Transverse colon (tissue), 4 donors: ENCODE measurements around the gene RNF169. TPM values are rescaled to one million over a fixed set of nuclear protein-coding genes. Genes with fewer than 3 reads are reported as not detected.

ENCODE experiments used
- DNase-seq: peaks from one replicate; pipeline ENCODE4 v3.0.0-alpha.2; 2019
- H3K27ac ChIP-seq, 4 donors: fragments of 200-600 bp; sonication (generic); 2 replicates each; pipeline ENCODE4 v1.5.1; 2016 to 2018; ENCODE audit warnings: inconsistent platforms in 4 of 4
- H3K27me3 ChIP-seq: fragments of 200-600 bp; sonication (generic); 2 replicates; pipeline ENCODE4 v1.5.1; 2017; ENCODE audit warnings: inconsistent platforms
- H3K36me3 ChIP-seq, 4 donors: fragments of 200-600 bp; sonication (generic); 2 replicates each; pipeline ENCODE4 v1.5.1; 2017 to 2019; ENCODE audit warnings: inconsistent platforms in 4 of 4
- H3K4me1 ChIP-seq, 4 donors: fragments of 200-600 bp; sonication (generic); 2 replicates each; pipeline ENCODE4 v1.5.1; 2017 to 2020; ENCODE audit warnings: inconsistent platforms in 4 of 4
- H3K4me3 ChIP-seq, 4 donors: fragments of 200-600 bp; sonication (generic); 1 replicate in 1 of 4; 2 replicates in 3 of 4; pipeline versions ENCODE4 v1.5.1 to v1.6.1; 2017 to 2019; ENCODE audit warnings: inconsistent platforms in 4 of 4
- H3K9me3 ChIP-seq, 2 donors: fragments of 200-600 bp; sonication (generic); 2 replicates each; pipeline ENCODE4 v1.5.1; 2017 to 2019; ENCODE audit warnings: inconsistent platforms in 2 of 2
- CTCF ChIP-seq, 5 experiments: fragments of 200-600 bp in 3 of 5; fragments of 450-650 bp in 2 of 5; sonication (generic) in 3 of 5; IDR thresholded peaks; 1 replicate in 2 of 5; 2 replicates in 3 of 5; pipeline ENCODE4 v1.5.1; 2016 to 2017; ENCODE audit warnings: antibody characterized with exemption in 5 of 5, inconsistent platforms in 3 of 5, mild to moderate bottlenecking in 2 of 5, moderate library complexity in 1 of 5
- EP300 ChIP-seq: sonication (generic); formaldehyde crosslinking; IDR thresholded peaks from one replicate; pipeline ENCODE4 v1.6.1; 2017; ENCODE audit warnings: antibody characterized with exemption, low read depth
- POLR2A ChIP-seq: fragments of 450-650 bp; IDR thresholded peaks from one replicate; pipeline ENCODE4 v1.6.1; 2016; ENCODE audit warnings: antibody characterized with exemption, mild to moderate bottlenecking, moderate library complexity
- POLR2AphosphoS5 ChIP-seq, 3 donors: sonication (generic); formaldehyde crosslinking; IDR thresholded peaks; one replicate each; pipeline ENCODE4 v1.6.1; 2016; ENCODE audit warnings: antibody characterized with exemption in 3 of 3
- WGBS, 2 donors: methylation state at CpG; one replicate each; pipeline ENCODE4 v1.1.5; 2018; ENCODE audit warnings: low coverage in 1 of 2; 5-methylcytosine and 5-hydroxymethylcytosine counted together
- in situ Hi-C, 4 donors: fragments of 200-750 bp; cut with MboI; loops; one replicate each; pipeline versions ENCODE4 v1.15.0 to v1.15.1; 2017; ENCODE audit warnings: low sequenced_read_pairs in 3 of 4, low pct_ligation_motif_present in 1 of 4, low pct_unique_long_range_greater_than_20kb in 1 of 4
- intact Hi-C: fragments of 100-400 bp; cut with DNase I; formaldehyde crosslinking; loops from one replicate; pipeline ENCODE4 v1.15.1; 2023; ENCODE audit warnings: low total_unique reads
- total RNA-seq, 4 donors: library from RNA; depleted of rRNA; stranded (reverse); fragments of >200 nt; gene quantifications; one replicate each; pipeline ENCODE4 v1.1.0, GENCODE V29; 2016

The RNF169 gene
- total RNA-seq, 4 donors from 2014 or later: 15.1 to 22.4 (median 16.6) TPM

- Histone ChIP-seq H3K4me3 (no peak overlapping the region), H3K4me1 (no peaks in the 10 kb centered on the region), H3K9me3 (peaks cover 4 to 5% of the 10 kb centered on the region in 2 donors), H3K36me3 (peaks cover 0 to 57% (median 7%) of the 10 kb centered on the region in 4 donors), H3K27me3 (no peaks in the 10 kb centered on the region), H3K27ac (no peak overlapping the region)
- no peak for TF ChIP-seq POLR2A
- no peak for TF ChIP-seq CTCF (IDR thresholded peaks at IDR 0.05)
- no peak for TF ChIP-seq EP300
- TF ChIP-seq POLR2AphosphoS5 (IDR thresholded peaks at IDR 0.05): no peak
- in situ Hi-C loops: no loop called here
- no peak for DNase-seq
- intact Hi-C loops: no loop called here
Measured at GRCh38 chr11:74860743-74861142, 112.1 kb downstream of the RNF169 start.

- DNase-seq: no peak
- H3K4me3 ChIP-seq: no peak overlapping the region
- peaks cover 0 to 59% (median 10%) of the 10 kb centered on the region in 4 donors for H3K36me3 ChIP-seq
- intact Hi-C loops: no loop called here
- 82 to 100% methylated on average over 2 of the region's 2 CpGs for whole genome bisulfite sequencing, 2 donors
- no peaks in the 10 kb centered on the region for H3K4me1 ChIP-seq
- in situ Hi-C loops: no loop called here
- H3K9me3 ChIP-seq: peaks cover 30 to 32% of the 10 kb centered on the region in 2 donors
- no peak overlapping the region for H3K27ac ChIP-seq
- no peak for TF ChIP-seq POLR2AphosphoS5 (IDR thresholded peaks at IDR 0.05)
- TF ChIP-seq CTCF (IDR thresholded peaks at IDR 0.05): no peak
- TF ChIP-seq POLR2A: no peak
- TF ChIP-seq EP300: no peak
- H3K27me3 ChIP-seq: no peaks in the 10 kb centered on the region
Measured at GRCh38 chr11:74863410-74863809, 114.8 kb downstream of the RNF169 start.

- Histone ChIP-seq H3K4me3 (no peak overlapping the region), H3K27me3 (no peaks in the 10 kb centered on the region), H3K27ac (no peak overlapping the region), H3K36me3 (peaks cover 0 to 62% (median 16%) of the 10 kb centered on the region in 4 donors), H3K4me1 (no peaks in the 10 kb centered on the region), H3K9me3 (peaks cover 53 to 61% of the 10 kb centered on the region in 2 donors)
- TF ChIP-seq EP300 (no peak), POLR2A (no peak), POLR2AphosphoS5 (IDR thresholded peaks at IDR 0.05) (no peak), CTCF (IDR thresholded peaks at IDR 0.05) (no peak)
- in situ Hi-C loops: no loop called here
- intact Hi-C loops: no loop called here
- DNase-seq: no peak
Measured at GRCh38 chr11:74866557-74866956, 117.9 kb downstream of the RNF169 start.

GRCh38 chr11:74870485-74870884 is 121.8 kb downstream of the RNF169 start:
- Histone ChIP-seq H3K36me3 (peaks cover 0 to 51% (median 15%) of the 10 kb centered on the region in 4 donors), H3K4me1 (no peaks in the 10 kb centered on the region), H3K4me3 (no peak overlapping the region), H3K27me3 (no peaks in the 10 kb centered on the region), H3K27ac (no peak overlapping the region), H3K9me3 (peaks cover 68 to 70% of the 10 kb centered on the region in 2 donors)
- TF ChIP-seq CTCF (IDR thresholded peaks at IDR 0.05): peak in 1 of 5 experiments; percentile 7
- TF ChIP-seq POLR2A: no peak
- intact Hi-C loops: no loop called here
- in situ Hi-C loops: no loop called here
- WGBS, 2 donors: 95 to 100% methylated on average over 1 of the region's 1 CpG
- no peak for DNase-seq
